HEK293 (cell line): ENCODE data around the gene VPS54.

Experiments
- ZNF501 ChIP-seq: fragments of 450-650 bp; formaldehyde crosslinking; IDR thresholded peaks from 2 replicates; pipeline ENCODE4 v1.5.1; 2016; ENCODE audit warnings: missing biosample characterization, missing genetic modification characterization
- ZNF629 ChIP-seq: fragments of 450-650 bp; formaldehyde crosslinking; IDR thresholded peaks from 2 replicates; pipeline ENCODE4 v1.5.1; 2017; ENCODE audit warnings: missing biosample characterization, missing genetic modification characterization
- ZNF654 ChIP-seq: fragments of 450-650 bp; formaldehyde crosslinking; IDR thresholded peaks from 2 replicates; pipeline ENCODE4 v1.5.1; 2016; ENCODE audit warnings: low read depth, missing biosample characterization, missing genetic modification characterization
- TF ChIP-seq, protein P1 (sequence below): fragments of 450-650 bp; formaldehyde crosslinking; IDR thresholded peaks from 2 replicates; pipeline ENCODE4 v1.5.1; 2016; ENCODE audit warnings: missing biosample characterization, missing genetic modification characterization
- TF ChIP-seq, protein P2 (sequence below): fragments of 450-650 bp; formaldehyde crosslinking; IDR thresholded peaks from 2 replicates; pipeline ENCODE4 v1.5.1; 2016; ENCODE audit warnings: missing biosample characterization, missing genetic modification characterization
- TF ChIP-seq, protein P3 (sequence below): fragments of 450-650 bp; formaldehyde crosslinking; IDR thresholded peaks from 2 replicates; pipeline ENCODE4 v1.5.1; 2016; ENCODE audit warnings: missing biosample characterization, missing genetic modification characterization

DNA sequence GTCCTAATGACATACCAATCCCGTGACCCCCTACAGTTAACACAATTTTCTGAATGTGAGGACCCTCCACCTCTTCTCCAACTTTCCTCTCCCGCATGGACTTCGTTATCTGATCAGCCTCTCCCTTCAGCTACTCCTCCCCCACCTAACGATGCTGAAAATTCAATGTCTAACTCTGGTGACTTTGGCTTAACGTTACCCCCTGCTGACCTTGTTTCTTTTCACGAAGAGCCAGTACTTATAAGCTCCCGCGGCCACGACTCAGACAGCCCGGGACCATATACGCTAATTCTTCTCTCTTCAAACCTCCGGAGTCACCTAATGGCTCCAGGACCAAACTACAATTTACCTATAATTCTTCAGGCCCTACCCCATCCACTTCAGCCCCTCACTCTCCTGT lies 29.2 kb downstream of the VPS54 start:
- TF ChIP-seq, protein P1, sequence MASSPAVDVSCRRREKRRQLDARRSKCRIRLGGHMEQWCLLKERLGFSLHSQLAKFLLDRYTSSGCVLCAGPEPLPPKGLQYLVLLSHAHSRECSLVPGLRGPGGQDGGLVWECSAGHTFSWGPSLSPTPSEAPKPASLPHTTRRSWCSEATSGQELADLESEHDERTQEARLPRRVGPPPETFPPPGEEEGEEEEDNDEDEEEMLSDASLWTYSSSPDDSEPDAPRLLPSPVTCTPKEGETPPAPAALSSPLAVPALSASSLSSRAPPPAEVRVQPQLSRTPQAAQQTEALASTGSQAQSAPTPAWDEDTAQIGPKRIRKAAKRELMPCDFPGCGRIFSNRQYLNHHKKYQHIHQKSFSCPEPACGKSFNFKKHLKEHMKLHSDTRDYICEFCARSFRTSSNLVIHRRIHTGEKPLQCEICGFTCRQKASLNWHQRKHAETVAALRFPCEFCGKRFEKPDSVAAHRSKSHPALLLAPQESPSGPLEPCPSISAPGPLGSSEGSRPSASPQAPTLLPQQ (tag by site-specific recombination): no peak
- TF ChIP-seq ZNF629: no peak
- TF ChIP-seq ZNF654: no peak
- TF ChIP-seq, protein P2, sequence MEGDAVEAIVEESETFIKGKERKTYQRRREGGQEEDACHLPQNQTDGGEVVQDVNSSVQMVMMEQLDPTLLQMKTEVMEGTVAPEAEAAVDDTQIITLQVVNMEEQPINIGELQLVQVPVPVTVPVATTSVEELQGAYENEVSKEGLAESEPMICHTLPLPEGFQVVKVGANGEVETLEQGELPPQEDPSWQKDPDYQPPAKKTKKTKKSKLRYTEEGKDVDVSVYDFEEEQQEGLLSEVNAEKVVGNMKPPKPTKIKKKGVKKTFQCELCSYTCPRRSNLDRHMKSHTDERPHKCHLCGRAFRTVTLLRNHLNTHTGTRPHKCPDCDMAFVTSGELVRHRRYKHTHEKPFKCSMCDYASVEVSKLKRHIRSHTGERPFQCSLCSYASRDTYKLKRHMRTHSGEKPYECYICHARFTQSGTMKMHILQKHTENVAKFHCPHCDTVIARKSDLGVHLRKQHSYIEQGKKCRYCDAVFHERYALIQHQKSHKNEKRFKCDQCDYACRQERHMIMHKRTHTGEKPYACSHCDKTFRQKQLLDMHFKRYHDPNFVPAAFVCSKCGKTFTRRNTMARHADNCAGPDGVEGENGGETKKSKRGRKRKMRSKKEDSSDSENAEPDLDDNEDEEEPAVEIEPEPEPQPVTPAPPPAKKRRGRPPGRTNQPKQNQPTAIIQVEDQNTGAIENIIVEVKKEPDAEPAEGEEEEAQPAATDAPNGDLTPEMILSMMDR: no peak
- TF ChIP-seq, protein P3, sequence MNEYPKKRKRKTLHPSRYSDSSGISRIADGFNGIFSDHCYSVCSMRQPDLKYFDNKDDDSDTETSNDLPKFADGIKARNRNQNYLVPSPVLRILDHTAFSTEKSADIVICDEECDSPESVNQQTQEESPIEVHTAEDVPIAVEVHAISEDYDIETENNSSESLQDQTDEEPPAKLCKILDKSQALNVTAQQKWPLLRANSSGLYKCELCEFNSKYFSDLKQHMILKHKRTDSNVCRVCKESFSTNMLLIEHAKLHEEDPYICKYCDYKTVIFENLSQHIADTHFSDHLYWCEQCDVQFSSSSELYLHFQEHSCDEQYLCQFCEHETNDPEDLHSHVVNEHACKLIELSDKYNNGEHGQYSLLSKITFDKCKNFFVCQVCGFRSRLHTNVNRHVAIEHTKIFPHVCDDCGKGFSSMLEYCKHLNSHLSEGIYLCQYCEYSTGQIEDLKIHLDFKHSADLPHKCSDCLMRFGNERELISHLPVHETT (tag by site-specific recombination): no peak
- no peak for TF ChIP-seq ZNF501 (tag by site-specific recombination)
